NCI-H146 treated with DMSO at 0.1 percent for 48 hours (cell line): ENCODE measurements around the gene KDM4C.
"Not testable (repeated sequence)": the region's sequence is repeated elsewhere in the genome, so short reads cannot be mapped to it uniquely, and the experiment has no call there.

ENCODE experiments used
- DNase-seq: peaks from one replicate; lab custom pipeline; 2025; ENCODE audit not compliant: unreplicated experiment; lab: John Stamatoyannopoulos, UW

Gene KDM4C

DNA sequence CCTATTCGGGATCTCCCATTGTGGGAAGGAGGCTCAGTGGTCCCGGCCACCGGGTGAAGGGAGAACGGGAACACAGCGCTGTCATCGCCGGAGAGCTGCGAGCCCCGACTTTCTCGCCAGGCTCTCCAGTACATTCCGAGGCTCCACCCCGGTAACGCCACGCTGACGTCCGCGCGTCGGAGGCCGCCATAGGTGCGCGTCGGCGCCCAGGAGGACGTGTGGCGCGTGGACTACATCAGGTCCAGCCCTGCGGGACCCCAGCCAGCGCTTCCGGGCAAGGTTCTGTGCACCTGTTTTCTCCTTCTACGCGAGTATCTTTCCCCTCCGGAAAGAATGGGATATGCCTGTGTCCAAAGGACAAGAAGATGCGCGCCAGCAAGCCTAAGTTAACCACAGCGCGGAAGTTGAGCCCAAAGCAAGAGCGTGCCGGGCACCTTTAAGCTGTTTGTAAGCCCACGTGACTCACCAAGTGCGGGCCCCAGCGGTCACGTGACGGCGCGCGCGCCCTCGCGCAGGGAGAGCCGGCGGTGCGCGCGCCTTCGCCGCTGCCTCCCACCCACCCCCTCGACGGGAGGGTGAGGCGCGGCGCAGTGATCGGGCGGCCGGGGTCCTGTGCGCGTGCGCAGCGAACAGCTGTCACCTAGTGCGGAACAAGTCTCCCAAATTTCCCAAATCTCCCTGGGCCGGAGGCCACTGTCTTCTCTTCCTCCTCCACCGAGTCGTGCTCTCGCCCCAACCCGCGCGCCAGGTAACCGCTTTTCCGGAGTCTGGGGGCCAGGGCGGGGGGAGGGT, at the start of gene KDM4C:
Gene KDM4C (plus strand): TSS at position 518 of the 792 bp plus-strand sequence. CDS start 35,016 bp downstream, outside the sequence.
- peak; percentile 91 for DNase-seq

DNA sequence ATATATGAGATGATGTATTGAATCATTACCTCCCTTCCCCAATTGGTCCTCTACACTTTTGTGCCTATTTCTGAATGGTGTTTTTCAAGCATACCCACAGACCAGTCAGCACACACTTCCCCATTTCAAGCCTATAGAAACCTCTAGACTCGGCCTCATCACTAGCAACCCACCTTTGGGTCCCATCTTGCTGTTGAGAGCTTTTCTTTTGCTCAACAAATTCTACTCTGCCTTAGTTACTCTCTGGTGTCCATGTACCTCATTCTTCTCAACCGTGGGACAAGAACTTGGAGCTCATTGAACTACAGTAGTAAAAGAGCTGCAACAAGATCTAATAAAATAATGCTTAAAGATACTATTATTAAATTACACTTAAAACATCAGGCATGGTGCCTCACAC, 49.0 kb upstream of the KDM4C start:
- DNase-seq, result no peak

DNA sequence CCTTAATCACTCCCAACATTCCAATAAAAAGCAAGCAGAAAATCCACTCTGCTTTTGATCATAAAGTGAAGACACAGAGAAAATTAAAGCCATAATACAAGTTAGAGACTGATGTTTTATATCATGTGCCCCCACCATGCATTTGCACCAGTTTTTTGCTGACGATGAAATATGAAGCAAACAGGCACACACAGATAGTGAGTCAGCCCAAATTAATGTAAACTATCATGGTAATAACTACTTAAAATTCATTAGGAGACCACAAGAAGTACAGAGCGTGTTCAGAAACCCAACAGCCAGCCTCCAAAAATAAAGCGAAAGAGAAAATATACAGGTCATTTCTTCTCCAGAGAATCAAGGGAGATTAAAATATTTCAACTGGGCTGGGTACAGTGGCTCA, 46.4 kb upstream of the KDM4C start:
- no peak for DNase-seq

DNA sequence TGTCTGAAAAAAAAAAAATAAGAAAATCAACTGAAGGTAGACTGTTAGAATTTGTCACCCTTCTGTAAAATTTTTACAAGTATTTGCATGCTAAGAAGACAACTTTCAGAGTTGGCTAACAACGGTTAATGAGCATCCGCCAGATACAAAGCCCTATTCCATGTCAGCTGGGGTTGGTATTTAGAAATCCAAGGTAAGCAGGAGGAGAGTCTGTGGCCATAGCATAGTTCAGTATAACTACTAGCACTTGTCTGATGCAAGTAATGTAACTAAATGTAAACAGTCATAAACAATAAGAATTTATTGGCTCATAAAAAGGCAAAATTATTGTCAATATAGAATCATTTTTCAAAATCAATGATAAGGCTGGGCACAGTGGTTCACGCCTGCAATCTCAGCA, 45.7 kb upstream of the KDM4C start:
- DNase-seq, result no peak

DNA sequence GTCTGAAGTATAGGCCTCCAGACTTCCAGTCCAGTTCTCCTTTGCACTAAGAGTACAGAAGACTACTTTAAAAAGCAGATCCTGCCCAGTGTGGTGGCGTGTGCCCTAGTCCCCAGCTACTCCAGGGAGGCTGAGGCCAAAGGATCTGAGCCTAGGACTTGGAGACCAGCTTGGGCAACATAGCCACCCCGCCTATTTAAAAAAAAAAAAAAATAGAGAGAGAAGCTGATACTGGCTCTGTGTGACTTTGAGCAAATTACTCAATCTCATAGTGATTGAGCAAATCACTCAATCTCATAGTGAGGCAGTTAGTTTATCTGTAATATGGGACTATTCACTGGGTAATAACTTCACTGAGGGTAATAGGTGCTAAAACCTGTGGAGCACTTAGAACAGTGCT, 43.6 kb upstream of the KDM4C start:
- DNase-seq, result no peak

DNA sequence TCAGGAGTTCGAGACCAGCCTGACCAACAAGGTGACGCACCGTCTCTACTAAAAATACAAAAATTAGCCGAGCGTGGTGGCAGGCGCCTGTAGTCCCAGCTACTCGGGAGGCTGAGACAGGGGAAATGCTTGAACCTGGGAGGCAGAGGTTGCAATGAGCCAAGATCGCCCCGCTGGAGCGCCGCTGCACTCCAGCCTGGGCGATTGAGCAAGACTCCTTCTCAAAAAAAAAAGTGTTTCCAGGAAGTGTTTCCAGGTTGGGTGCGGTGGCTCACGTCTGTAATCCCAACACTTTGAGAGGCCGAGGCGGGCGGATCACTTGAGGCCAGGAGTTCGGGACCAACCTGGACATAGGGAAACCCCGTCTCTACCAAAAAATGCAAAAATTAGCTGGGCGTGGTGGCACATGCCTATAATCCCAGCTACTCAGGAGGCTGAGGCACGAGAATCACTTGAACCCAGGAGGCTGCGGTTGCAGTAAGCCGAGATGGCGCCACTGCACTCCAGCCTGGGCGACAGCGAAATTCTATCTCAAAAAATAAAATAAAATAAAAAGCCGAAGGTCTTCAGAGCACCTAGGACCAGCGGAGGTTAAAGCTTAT, 42.5 kb upstream of the KDM4C start:
- DNase-seq, result not testable (repeated sequence)

DNA sequence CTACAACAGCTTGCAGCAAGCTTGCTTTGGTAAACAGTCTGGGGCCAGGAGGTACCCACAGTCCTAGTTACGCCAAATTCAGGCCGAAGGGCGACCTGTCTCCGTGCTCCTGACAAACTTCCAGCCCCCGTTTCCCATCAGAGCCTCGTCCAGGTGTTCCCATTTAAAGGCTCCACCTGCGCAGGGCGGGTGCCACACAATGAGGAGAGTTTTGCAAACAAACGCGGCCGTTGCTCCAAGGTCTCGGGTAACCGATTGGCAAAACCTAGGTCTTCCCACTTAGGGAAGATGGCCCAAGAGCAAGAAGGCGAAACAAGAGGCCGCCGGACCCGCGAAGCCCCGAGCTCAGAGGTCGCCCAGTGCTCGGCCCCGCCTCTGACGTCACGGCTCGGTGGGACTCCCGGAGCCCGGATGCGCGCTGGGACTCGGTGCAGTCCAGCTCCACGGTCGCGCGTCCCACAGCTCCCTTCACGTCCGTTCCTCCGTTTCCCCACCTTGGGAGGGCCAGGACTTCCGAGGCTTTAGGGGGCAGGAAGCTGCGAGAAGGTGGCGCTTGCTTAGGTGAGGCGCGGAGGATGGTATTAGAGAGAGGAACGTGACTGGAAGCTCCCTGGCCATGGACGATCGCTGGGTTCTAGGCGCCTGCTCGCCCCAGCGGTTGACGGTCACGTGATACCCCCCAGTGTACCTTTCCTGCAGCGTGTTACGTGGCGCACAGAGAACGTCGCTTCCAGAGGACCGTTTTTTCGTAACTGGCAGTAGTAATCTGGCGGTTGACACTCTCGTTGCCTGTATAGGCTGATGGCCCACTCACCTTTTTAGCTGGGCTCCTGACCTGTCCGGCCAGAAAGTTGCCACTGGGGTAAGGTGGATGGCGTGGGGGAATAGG, 41.8 kb upstream of the KDM4C start:
- no peak for DNase-seq

DNA sequence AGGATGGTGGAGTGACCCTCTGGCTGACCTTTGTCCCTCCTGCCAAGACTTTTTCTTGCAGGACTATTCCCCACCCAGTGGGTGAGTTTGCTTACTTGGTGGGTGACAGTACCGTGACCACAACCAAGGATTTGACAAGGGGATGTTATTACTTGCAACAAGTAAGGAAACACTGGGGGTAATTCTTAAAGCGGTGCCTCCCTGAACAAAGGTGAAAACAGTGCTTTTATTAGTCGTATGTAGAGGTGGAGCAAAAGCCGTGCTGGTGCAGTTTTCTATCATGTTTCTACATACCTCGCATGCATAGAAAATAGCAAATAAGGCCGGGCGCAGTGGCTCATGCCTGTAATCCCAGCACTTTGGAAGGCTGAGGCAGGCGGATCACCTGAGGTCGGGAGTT, 41.0 kb upstream of the KDM4C start:
- DNase-seq, result no peak

DNA sequence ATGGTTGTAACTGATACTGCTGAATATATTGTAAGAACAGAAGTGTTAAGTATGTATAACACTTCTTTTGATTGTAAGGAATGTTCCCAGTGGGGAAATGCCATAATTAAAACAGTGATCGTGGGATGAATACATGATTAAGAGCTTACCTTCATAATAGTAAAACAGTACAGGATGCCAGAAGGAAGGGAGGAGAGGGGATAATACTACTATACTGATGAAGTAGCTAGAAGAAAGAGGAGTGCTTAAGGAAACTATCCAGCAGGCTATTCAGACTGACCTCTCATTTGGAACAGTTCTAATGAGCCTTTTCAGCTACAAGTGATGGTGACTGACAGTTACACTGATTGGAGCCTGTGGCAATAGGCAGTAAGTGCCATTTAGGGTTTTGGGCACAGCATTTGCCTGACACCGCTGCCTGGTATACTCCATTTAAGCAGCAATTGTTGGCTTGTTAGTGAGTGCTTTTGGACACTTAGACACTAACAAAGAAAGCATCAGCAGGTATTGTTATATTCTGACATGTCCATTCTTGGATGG, 33.8 kb upstream of the KDM4C start:
- no peak for DNase-seq

DNA sequence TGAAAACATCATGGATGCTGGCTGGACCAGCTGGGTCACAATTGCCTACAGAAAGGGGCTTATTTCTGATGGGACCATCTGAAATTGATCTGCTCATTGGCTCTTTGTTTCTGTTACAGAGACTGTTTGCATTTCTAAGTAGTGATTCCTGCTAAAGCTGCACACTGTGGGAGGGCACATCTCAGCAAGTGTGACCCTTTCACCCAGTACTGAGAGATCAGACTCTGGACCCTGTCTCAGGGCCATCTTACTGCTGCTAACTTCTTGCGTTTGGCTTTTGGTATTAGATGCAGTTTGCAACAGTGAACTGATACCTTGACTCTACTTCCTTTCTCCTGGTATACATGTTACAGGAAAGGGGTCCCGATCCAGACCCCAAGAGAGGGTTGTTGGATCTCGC, 24.5 kb upstream of the KDM4C start:
- DNase-seq, result no peak

DNA sequence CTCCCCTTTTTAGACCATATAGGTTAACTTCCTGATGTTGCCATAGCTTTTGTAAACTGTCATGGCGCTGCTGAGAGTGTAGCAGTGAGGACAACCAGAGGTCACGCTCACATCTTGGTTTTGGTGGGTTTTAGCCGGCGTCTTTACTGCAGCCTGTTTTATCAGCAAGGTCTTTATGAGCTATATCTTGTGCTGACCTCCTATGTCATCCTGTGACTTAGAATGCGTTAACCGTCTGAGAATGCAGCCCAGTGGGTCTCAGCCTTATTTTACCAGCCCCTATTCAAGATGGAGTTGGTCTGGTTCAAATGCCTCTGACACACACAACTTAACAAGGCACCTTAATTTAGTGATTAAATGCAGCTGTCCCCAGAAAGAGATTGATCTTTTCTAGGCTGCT, 23.9 kb upstream of the KDM4C start:
- no peak for DNase-seq

DNA sequence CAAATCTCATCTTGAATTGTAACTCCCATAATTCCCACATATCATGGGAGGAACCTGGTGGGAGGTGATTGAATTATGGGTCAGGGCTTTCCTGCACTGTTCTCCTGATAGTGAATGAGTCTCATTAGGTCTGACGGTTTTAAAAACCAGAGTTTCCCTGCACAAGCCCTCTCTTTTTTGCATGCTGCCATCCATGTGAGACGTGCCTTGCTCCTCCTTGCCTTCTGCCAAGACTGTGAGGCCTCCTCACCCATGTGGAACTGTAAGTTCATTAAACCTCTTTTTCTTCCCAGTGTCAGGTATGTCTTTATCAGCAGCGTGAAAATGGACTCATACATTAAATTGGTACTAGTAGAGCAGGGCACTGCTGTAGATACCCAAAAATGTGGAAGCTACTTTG, 22.4 kb upstream of the KDM4C start:
- no peak for DNase-seq

DNA sequence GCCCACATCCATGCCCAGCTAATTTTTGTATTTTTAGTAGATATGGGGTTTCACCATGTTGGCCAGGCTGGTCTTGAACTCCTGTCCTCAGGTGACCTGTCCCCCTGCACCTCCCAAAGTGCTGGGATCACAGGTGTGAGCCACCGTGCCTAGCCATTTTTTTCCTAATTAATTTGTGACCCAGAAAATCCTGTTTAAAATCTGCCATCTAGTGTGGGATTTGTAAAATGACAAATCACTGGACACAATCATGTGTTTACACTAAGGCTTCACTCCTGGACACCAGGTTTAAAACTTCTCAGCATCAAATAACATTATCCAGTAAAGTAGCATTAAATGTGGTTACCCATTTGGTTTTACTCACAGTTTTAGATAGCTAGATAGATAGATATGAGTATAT, 18.6 kb upstream of the KDM4C start:
- peak; percentile 21 for DNase-seq

DNA sequence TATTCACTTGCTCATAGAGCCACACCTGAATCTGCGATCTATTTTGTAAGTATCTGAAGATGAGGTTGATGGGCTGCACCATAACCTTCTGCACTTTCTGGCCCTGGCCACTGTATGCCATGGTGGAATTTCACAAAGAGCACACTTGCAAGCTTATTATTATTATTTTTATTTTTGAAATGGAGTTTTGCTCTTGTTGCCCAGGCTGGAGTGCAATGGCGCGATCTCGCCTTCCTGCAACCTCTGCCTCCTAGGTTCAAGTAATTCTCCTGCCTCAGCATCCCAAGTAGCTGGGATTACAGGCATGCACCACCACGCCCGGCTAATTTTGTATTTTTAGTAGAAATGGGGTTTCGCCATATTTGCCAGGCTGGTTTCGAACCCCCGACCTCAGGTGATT, 8.9 kb upstream of the KDM4C start:
- DNase-seq, result not testable (repeated sequence)

DNA sequence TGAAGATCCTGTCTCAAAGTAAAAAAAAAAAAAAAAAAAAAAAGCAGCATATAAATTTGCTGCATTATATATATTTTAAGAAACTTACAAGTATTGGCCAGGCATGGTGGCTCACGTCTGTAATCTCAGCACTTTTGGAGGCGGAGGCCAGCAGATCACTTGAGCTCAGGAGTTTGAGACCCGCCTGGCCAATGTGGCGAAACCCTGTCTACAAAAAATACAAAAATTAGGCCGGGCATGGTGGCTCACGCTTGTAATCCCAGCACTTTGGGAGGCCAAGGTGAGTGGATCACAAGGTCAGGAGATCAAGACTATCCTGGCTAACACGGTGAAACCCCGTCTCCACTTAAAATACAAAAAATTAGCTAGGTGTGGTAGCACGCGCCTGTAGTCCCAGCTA, 2.9 kb upstream of the KDM4C start:
- not testable (repeated sequence) for DNase-seq

DNA sequence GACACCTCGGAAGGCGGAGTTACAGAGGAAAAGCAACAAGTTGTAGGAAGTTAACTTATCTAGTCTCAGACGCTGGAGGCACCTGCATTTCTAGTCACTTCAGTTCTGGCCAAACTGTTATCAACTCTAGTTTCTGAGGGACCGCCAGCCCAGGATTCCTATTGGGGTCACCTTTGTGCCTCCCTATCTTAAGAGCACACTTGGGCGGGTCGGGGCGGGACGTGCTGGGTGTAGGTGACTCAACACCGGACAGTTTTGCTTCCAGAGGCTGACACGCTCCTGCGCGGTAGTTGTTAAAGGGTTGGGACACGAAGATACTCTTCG, 679 bp upstream of the KDM4C start:
- DNase-seq, result peak; percentile 66

DNA sequence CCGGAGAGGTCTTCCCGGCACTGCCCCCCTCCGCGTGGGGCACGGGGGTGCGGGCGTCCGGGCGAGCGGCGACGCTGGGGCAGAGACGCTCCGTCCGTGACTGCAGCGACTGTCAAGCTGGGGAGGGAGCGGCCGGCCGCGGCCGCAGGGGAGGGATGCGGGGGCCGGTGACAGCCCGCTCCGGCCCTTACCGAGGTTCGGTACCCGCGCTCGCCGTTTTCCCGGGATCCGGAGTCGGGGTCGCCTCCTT, 400 bp downstream of the KDM4C start:
- DNase-seq, result no peak

DNA sequence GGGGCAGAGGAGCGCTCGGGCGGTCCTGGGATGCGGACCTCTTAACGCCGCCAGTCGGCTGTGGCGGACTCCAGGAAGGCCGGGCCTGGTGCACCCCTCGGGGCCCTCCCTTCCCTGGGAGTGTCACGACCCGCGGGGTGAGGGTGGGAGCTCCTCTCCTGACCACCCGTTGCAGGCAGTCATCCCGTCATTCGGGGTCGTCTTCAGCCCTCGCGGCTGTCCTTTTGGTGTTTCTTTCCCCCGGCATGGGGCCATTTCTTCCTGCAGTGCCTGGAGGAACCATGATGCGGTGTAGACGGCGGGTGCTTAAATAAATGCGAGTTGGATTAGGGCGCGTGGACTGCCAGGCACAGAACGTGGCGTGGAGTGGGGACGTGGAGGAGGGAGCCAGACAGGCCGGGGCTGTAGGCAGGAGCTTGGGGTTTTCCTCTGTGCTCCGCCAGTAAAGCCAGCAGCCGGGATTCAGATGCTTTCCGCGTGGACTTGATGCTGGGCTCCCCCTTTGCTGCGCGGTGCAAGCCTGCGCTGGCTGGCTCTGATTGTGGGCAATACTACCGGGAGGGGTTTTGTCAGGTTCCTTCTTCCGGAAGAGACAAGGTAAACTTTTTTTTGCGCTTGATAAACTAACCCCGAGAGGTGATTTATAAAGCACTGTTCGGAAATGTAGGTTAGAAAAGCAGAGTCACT, 868 bp downstream of the KDM4C start:
- DNase-seq, result no peak

DNA sequence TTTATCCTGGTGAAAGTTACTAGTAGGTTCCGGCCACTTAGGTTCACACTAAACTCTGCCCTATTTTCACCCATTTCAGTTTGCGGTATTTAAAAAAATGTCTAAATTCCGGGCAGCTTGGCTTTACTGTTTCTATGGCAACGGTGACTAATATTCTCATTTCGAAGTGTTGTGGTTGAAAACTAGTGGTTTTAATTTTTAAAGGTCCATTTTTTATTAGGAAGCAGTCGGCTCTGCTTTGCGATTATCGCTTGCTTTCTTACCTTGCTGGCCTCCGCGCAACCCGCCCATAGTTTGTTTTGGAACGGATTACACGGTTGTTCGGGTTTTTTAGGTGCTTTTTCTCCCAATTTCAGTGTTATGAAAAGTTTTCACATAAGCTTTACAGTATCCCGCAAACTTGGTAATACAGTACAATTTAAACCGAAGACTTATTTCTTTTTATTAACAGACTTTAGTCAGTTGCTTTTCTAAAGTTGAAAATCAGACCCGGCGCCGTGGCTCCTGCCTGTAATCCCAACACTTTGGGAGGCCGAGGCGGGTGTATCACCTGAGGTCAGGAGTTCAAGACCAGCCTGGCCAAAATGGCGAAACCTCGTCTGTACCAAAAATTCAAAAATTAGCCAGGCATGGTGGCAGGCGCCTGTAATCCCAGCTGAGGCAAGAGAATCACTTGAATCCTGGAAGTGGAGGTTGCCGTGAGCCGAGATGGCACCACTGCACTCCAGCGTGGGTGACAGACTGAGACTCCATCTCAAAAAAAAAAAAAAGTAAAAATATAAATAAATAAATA, 1.6 kb downstream of the KDM4C start:
- no peak for DNase-seq

DNA sequence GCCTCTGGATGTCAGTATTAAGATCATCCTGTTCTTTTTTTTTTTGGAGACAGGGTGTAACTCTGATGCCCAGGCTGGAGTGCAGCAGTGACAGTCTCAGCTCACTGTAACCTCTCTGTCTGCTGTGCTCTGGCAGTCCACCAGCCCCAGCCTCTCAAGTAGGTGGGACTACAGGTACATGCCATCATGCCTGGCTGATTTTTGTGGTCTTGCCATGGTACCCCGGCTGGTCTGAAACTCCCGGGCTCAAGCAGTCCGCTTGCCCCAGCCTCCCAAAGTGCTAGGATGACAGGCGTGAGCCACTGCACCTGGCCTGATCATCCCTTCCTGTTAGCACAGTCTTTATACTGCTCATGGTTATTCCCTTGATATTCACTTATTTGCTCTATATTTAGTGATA, 3.5 kb downstream of the KDM4C start:
- DNase-seq, result no peak

DNA sequence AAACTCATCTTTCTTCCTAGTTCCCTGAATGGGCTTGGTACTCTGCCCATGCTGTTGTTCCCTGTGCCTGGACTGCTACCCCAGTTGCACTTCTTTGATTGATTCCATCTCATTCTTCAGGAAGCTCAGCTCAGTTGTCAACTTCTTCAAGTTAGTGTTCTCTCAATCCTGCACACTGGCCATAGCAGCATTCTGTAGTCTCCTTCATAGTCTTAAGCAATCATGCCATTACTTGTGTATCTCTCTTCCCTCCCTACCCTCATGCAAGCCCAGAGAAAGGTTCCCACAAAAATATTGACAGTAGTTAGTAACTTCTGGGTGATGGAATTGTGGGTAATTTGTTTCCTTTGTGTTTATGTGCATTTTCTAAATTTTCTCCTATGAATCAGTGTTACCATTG, 5.5 kb downstream of the KDM4C start:
- no peak for DNase-seq
